ENCODE measurements around the gene CFI. TPM values are rescaled to one million over a fixed set of nuclear protein-coding genes. Genes with fewer than 3 reads are reported as not detected.
A peak's percentile ranks its signal among the peaks of the same experiment; 100 is the strongest.

The CFI gene
- polyA plus RNA-seq, 5 donors, result 79.6 to 110 (median 99.6) TPM

- no peak for DNase-seq
Observed at GRCh38 chr4:109733728-109734127, 68.1 kb downstream of the CFI start.

GRCh38 chr4:109730619-109731545 lies 70.9 kb downstream of the CFI start:
- DNase-seq, result no peak

GRCh38 chr4:109729718-109730618 lies 71.8 kb downstream of the CFI start, which contains the start of gene PLA2G12A:
Gene PLA2G12A, minus strand, starts transcription at chr4:109730070. Its CDS starts 261 bp downstream, at chr4:109729809.
- DNase-seq, result peak; percentile 84 to 88

- peak in 1 of 2 donors; percentile 42 for DNase-seq
Observed at GRCh38 chr4:109729117-109729717, 72.6 kb downstream of the CFI start.

- DNase-seq, result no peak
Observed at GRCh38 chr4:109728385-109728784, 73.4 kb downstream of the CFI start.

- DNase-seq, result no peak
Observed at GRCh38 chr4:109723110-109723509, 78.7 kb downstream of the CFI start.

GRCh38 chr4:109722357-109722756 lies 79.4 kb downstream of the CFI start:
- no peak for DNase-seq

- DNase-seq, result no peak
Observed at GRCh38 chr4:109721033-109721432, 80.8 kb downstream of the CFI start.

- no peak for DNase-seq
Observed at GRCh38 chr4:109719604-109720003, 82.2 kb downstream of the CFI start.

GRCh38 chr4:109718759-109719158 lies 83.0 kb downstream of the CFI start:
- no peak for DNase-seq

- DNase-seq, result no peak
Observed at GRCh38 chr4:109713500-109713899, 88.3 kb downstream of the CFI start.

- DNase-seq, result no peak
Observed at GRCh38 chr4:109708990-109709389, 92.8 kb downstream of the CFI start.

GRCh38 chr4:109708435-109708834 lies 93.4 kb downstream of the CFI start:
- DNase-seq, result no peak

GRCh38 chr4:109703664-109704361 lies 98.0 kb downstream of the CFI start:
- DNase-seq, result peak; percentile 31 to 59

GRCh38 chr4:109702950-109703663 lies 98.7 kb downstream of the CFI start, which contains the start of gene CASP6:
Gene CASP6, minus strand, starts transcription at chr4:109703445. Its CDS starts 50 bp downstream, at chr4:109703395.
- peak; percentile 76 to 85 for DNase-seq

GRCh38 chr4:109701566-109702410 lies 100.0 kb downstream of the CFI start:
- DNase-seq, result peak; percentile 8 to 10

GRCh38 chr4:109699553-109700225 lies 102.1 kb downstream of the CFI start:
- DNase-seq, result no peak

- DNase-seq, result no peak
Observed at GRCh38 chr4:109698656-109699055, 103.1 kb downstream of the CFI start.

- no peak for DNase-seq
Observed at GRCh38 chr4:109691411-109691920, 110.3 kb downstream of the CFI start.
